ENCODE data around the gene OSBP2.

OSBP2 gene

GRCh38 chr22:30691204-30691603, 3.5 kb upstream of the OSBP2 start:
- no peak overlapping the region for H3K18ac ChIP-seq (ENCODE audit: low read depth in 1 of 2, low read length in 2 of 2)
- H3K4me1 ChIP-seq (ENCODE audit: control insufficient read depth, insufficient read depth, low read depth, low read length): peaks cover 11% of the 10 kb centered on the region
- no peak overlapping the region for H4K8ac ChIP-seq (ENCODE audit: low read length)
- no peaks in the 10 kb centered on the region for H3K36me3 ChIP-seq (ENCODE audit: control insufficient read depth in 1 of 2, insufficient read depth in 2 of 2, low read depth in 1 of 2, low read length in 2 of 2)
- no peak overlapping the region for H3K4me3 ChIP-seq (ENCODE audit: insufficient read depth in 1 of 2, low read depth in 1 of 2, low read length in 2 of 2)
- no peak overlapping the region for H2BK12ac ChIP-seq (ENCODE audit: low read length in 2 of 2)
- H4K91ac ChIP-seq (ENCODE audit: low read length): no peak overlapping the region
- no peaks in the 10 kb centered on the region for H3K79me1 ChIP-seq (replicated peaks; ENCODE audit: low read length, poor library complexity, severe bottlenecking)
- H3K14ac ChIP-seq (ENCODE audit: low read length in 2 of 2): no peak overlapping the region
- no peak overlapping the region for H2BK120ac ChIP-seq (ENCODE audit: low read depth, low read length)
- H3K4me2 ChIP-seq (ENCODE audit: low read length, poor library complexity, severe bottlenecking): no peak overlapping the region
- H3K27ac ChIP-seq (ENCODE audit: low read length, poor library complexity, severe bottlenecking): no peak overlapping the region
- H2AFZ ChIP-seq (ENCODE audit: low read depth, low read length): no peak overlapping the region
- H2BK5ac ChIP-seq (ENCODE audit: low read depth, low read length, poor library complexity, severe bottlenecking): no peak overlapping the region
- H3K4ac ChIP-seq (ENCODE audit: low read depth in 1 of 2, low read length in 2 of 2): no peak overlapping the region
- DNase-seq: no peak
- WGBS: 15% methylated on average over 1 of the region's 1 CpG
- no peaks in the 10 kb centered on the region for H3K9me3 ChIP-seq (ENCODE audit: control insufficient read depth, low read length)
- H3K27me3 ChIP-seq (ENCODE audit: control insufficient read depth in 1 of 2, insufficient read depth in 1 of 2, low read length in 2 of 2): peaks cover 0 to 9% of the 10 kb centered on the region in 2 experiments
- no peak overlapping the region for H2AK5ac ChIP-seq (ENCODE audit: low read length, severe bottlenecking)
- H2BK15ac ChIP-seq (ENCODE audit: low read depth, poor library complexity, severe bottlenecking): no peak overlapping the region
- no peak overlapping the region for H3K23ac ChIP-seq (ENCODE audit: low read length in 2 of 2)
- H3K9ac ChIP-seq (ENCODE audit: low read length): no peak overlapping the region

- H3K4me3 ChIP-seq (ENCODE audit: insufficient read depth in 1 of 2, low read depth in 1 of 2, low read length in 2 of 2): peak overlapping the region; percentile 69 to 82
- H3K36me3 ChIP-seq (ENCODE audit: control insufficient read depth in 1 of 2, insufficient read depth in 2 of 2, low read depth in 1 of 2, low read length in 2 of 2): no peaks in the 10 kb centered on the region
- no peak overlapping the region for H2BK15ac ChIP-seq (ENCODE audit: low read depth, poor library complexity, severe bottlenecking)
- H3K79me1 ChIP-seq (replicated peaks; ENCODE audit: low read length, poor library complexity, severe bottlenecking): no peaks in the 10 kb centered on the region
- no peak overlapping the region for H3K4ac ChIP-seq (ENCODE audit: low read depth in 1 of 2, low read length in 2 of 2)
- H2BK5ac ChIP-seq (ENCODE audit: low read depth, low read length, poor library complexity, severe bottlenecking): no peak overlapping the region
- H3K18ac ChIP-seq (ENCODE audit: low read depth in 1 of 2, low read length in 2 of 2): peak overlapping the region in 1 of 2 experiments; percentile 11
- peak overlapping the region in 1 of 2 experiments; percentile 15 for H2BK12ac ChIP-seq (ENCODE audit: low read length in 2 of 2)
- H3K23ac ChIP-seq (ENCODE audit: low read length in 2 of 2): peak overlapping the region in 1 of 2 experiments; percentile 46
- H3K4me2 ChIP-seq (ENCODE audit: low read length, poor library complexity, severe bottlenecking): peak overlapping the region; percentile 93
- WGBS: 4% methylated on average over 30 of the region's 38 CpGs
- H4K91ac ChIP-seq (ENCODE audit: low read length): no peak overlapping the region
- peaks cover 0 to 15% of the 10 kb centered on the region in 2 experiments for H3K27me3 ChIP-seq (ENCODE audit: control insufficient read depth in 1 of 2, insufficient read depth in 1 of 2, low read length in 2 of 2)
- H3K27ac ChIP-seq (ENCODE audit: low read length, poor library complexity, severe bottlenecking): no peak overlapping the region
- DNase-seq: peak; percentile 11
- no peak overlapping the region for H2AK5ac ChIP-seq (ENCODE audit: low read length, severe bottlenecking)
- H3K4me1 ChIP-seq (ENCODE audit: control insufficient read depth, insufficient read depth, low read depth, low read length): peaks cover 11% of the 10 kb centered on the region
- H3K9ac ChIP-seq (ENCODE audit: low read length): peak overlapping the region; percentile 80
- no peak overlapping the region for H2BK120ac ChIP-seq (ENCODE audit: low read depth, low read length)
- no peak overlapping the region for H3K14ac ChIP-seq (ENCODE audit: low read length in 2 of 2)
- H3K9me3 ChIP-seq (ENCODE audit: control insufficient read depth, low read length): no peaks in the 10 kb centered on the region
- peak overlapping the region; percentile 43 for H2AFZ ChIP-seq (ENCODE audit: low read depth, low read length)
- H4K8ac ChIP-seq (ENCODE audit: low read length): peak overlapping the region; percentile 73
Observed at GRCh38 chr22:30694171-30694639, 469 bp upstream of the OSBP2 start.

- WGBS: 76% methylated on average over 15 of the region's 15 CpGs
- Histone ChIP-seq H3K4ac (ENCODE audit: low read depth in 1 of 2, low read length in 2 of 2) (no peak overlapping the region), H3K18ac (ENCODE audit: low read depth in 1 of 2, low read length in 2 of 2) (no peak overlapping the region), H2BK120ac (ENCODE audit: low read depth, low read length) (no peak overlapping the region), H4K8ac (ENCODE audit: low read length) (no peak overlapping the region), H2BK15ac (ENCODE audit: low read depth, poor library complexity, severe bottlenecking) (no peak overlapping the region), H3K4me2 (ENCODE audit: low read length, poor library complexity, severe bottlenecking) (peak overlapping the region; percentile 99), H2BK5ac (ENCODE audit: low read depth, low read length, poor library complexity, severe bottlenecking) (no peak overlapping the region), H3K27ac (ENCODE audit: low read length, poor library complexity, severe bottlenecking) (no peak overlapping the region), H3K23ac (ENCODE audit: low read length in 2 of 2) (peak overlapping the region in 1 of 2 experiments; percentile 2), H3K4me1 (ENCODE audit: control insufficient read depth, insufficient read depth, low read depth, low read length) (peaks cover 11% of the 10 kb centered on the region), H3K9ac (ENCODE audit: low read length) (peak overlapping the region; percentile 81), H2BK12ac (ENCODE audit: low read length in 2 of 2) (no peak overlapping the region), H2AK5ac (ENCODE audit: low read length, severe bottlenecking) (no peak overlapping the region), H3K79me1 (replicated peaks; ENCODE audit: low read length, poor library complexity, severe bottlenecking) (no peaks in the 10 kb centered on the region), H3K9me3 (ENCODE audit: control insufficient read depth, low read length) (no peaks in the 10 kb centered on the region), H4K91ac (ENCODE audit: low read length) (no peak overlapping the region), H3K36me3 (ENCODE audit: control insufficient read depth in 1 of 2, insufficient read depth in 2 of 2, low read depth in 1 of 2, low read length in 2 of 2) (no peaks in the 10 kb centered on the region), H3K27me3 (ENCODE audit: control insufficient read depth in 1 of 2, insufficient read depth in 1 of 2, low read length in 2 of 2) (peaks cover 0 to 15% of the 10 kb centered on the region in 2 experiments), H2AFZ (ENCODE audit: low read depth, low read length) (no peak overlapping the region), H3K4me3 (ENCODE audit: insufficient read depth in 1 of 2, low read depth in 1 of 2, low read length in 2 of 2) (peak overlapping the region in 1 of 2 experiments; percentile 82), H3K14ac (ENCODE audit: low read length in 2 of 2) (no peak overlapping the region)
- no peak for DNase-seq
Observed at GRCh38 chr22:30695351-30695851, 727 bp downstream of the OSBP2 start.

- H2AFZ ChIP-seq (ENCODE audit: low read depth, low read length): no peak overlapping the region
- H3K9ac ChIP-seq (ENCODE audit: low read length): no peak overlapping the region
- no peaks in the 10 kb centered on the region for H3K79me1 ChIP-seq (replicated peaks; ENCODE audit: low read length, poor library complexity, severe bottlenecking)
- peaks cover 0 to 15% of the 10 kb centered on the region in 2 experiments for H3K27me3 ChIP-seq (ENCODE audit: control insufficient read depth in 1 of 2, insufficient read depth in 1 of 2, low read length in 2 of 2)
- H2BK5ac ChIP-seq (ENCODE audit: low read depth, low read length, poor library complexity, severe bottlenecking): no peak overlapping the region
- no peak overlapping the region for H3K18ac ChIP-seq (ENCODE audit: low read depth in 1 of 2, low read length in 2 of 2)
- H2BK120ac ChIP-seq (ENCODE audit: low read depth, low read length): no peak overlapping the region
- H4K8ac ChIP-seq (ENCODE audit: low read length): no peak overlapping the region
- WGBS: 93% methylated on average over 7 of the region's 7 CpGs
- H3K14ac ChIP-seq (ENCODE audit: low read length in 2 of 2): no peak overlapping the region
- H3K9me3 ChIP-seq (ENCODE audit: control insufficient read depth, low read length): no peaks in the 10 kb centered on the region
- no peak overlapping the region for H3K23ac ChIP-seq (ENCODE audit: low read length in 2 of 2)
- no peak overlapping the region for H2BK15ac ChIP-seq (ENCODE audit: low read depth, poor library complexity, severe bottlenecking)
- H2AK5ac ChIP-seq (ENCODE audit: low read length, severe bottlenecking): no peak overlapping the region
- H3K36me3 ChIP-seq (ENCODE audit: control insufficient read depth in 1 of 2, insufficient read depth in 2 of 2, low read depth in 1 of 2, low read length in 2 of 2): no peaks in the 10 kb centered on the region
- H4K91ac ChIP-seq (ENCODE audit: low read length): no peak overlapping the region
- DNase-seq: no peak
- no peak overlapping the region for H2BK12ac ChIP-seq (ENCODE audit: low read length in 2 of 2)
- H3K4ac ChIP-seq (ENCODE audit: low read depth in 1 of 2, low read length in 2 of 2): no peak overlapping the region
- no peak overlapping the region for H3K4me2 ChIP-seq (ENCODE audit: low read length, poor library complexity, severe bottlenecking)
- no peak overlapping the region for H3K27ac ChIP-seq (ENCODE audit: low read length, poor library complexity, severe bottlenecking)
- peak overlapping the region in 1 of 2 experiments; percentile 82 for H3K4me3 ChIP-seq (ENCODE audit: insufficient read depth in 1 of 2, low read depth in 1 of 2, low read length in 2 of 2)
- peaks cover 11% of the 10 kb centered on the region for H3K4me1 ChIP-seq (ENCODE audit: control insufficient read depth, insufficient read depth, low read depth, low read length)
Observed at GRCh38 chr22:30695871-30696655, 1.4 kb downstream of the OSBP2 start.
